Memory B cell (primary cell): ENCODE results near the gene SORCS2.

Experiments used
- ATAC-seq: fragments of 150-1000 bp; cut with Tn5 transposase; 2 replicates; pipeline ENCODE4 v1.10.0; 2021; ENCODE audit warnings: low read depth, mild to moderate bottlenecking, moderate library complexity
- DNase-seq, 2 donors: peaks; one replicate each; pipeline ENCODE4 v3.0.0; 2022; ENCODE audit warnings: low spot score in 2 of 2
- H3K27ac Mint-ChIP-seq: one replicate; pipeline ENCODE4 v1.8.0; 2022; ENCODE audit warnings: mild to moderate bottlenecking, moderate library complexity, mixed read lengths
- H3K27me3 Mint-ChIP-seq: one replicate; pipeline ENCODE4 v1.8.0; 2022; ENCODE audit warnings: mixed read lengths
- H3K36me3 Mint-ChIP-seq: one replicate; pipeline ENCODE4 v1.8.0; 2022; ENCODE audit warnings: mild to moderate bottlenecking, mixed read lengths
- H3K4me1 Mint-ChIP-seq: one replicate; pipeline ENCODE4 v1.8.0; 2022; ENCODE audit warnings: mixed read lengths
- H3K4me3 Mint-ChIP-seq: one replicate; pipeline ENCODE4 v1.8.0; 2022; ENCODE audit warnings: mild to moderate bottlenecking, moderate library complexity, mixed read lengths
- H3K9me3 Mint-ChIP-seq: one replicate; pipeline ENCODE4 v1.8.0; 2022; ENCODE audit warnings: mixed read lengths

The SORCS2 gene

DNA sequence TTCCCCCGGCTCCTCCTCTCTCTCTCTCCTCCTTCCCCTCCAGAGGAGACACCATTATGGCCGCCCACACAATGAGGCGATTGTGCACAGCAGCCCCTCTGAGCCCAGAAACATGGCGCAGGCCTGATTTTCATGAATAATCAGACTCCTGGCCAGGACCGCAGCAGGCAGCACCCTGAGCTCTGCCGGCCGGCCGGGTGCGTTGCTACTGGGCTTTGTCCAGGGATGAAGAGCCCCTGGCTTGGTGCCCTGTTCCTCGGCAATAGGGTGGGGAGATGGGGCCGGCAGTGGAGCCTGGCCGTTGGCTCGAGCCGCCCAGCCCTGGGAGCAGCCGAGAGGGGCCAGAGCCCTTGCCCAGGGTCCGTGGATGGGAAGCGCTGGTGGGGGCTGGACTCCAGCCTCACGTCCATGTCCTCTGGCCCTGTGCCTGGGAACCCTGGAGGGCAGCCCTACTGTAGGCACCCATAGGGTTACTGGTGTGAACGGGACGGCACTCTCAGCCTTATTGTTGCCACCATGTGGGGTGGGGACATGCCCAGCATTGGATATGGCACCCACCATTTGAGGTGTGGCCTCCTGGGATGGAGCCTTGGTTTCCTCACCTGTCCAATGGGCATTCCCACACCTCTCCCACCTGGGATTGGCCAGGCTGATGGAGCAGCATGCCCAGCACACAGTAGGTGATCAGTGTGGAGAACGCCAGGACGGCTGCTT, 103.0 kb downstream of the SORCS2 start:
- H3K27me3 Mint-ChIP-seq = peaks cover 3% of the 10 kb centered on the region
- DNase-seq (no peak), ATAC-seq (no peak)
- H3K27ac Mint-ChIP-seq = no peak overlapping the region
- no peaks in the 10 kb centered on the region for H3K4me1 Mint-ChIP-seq
- H3K9me3 Mint-ChIP-seq = peaks cover 3% of the 10 kb centered on the region
- no peak overlapping the region for H3K4me3 Mint-ChIP-seq
- H3K36me3 Mint-ChIP-seq = no peaks in the 10 kb centered on the region

DNA sequence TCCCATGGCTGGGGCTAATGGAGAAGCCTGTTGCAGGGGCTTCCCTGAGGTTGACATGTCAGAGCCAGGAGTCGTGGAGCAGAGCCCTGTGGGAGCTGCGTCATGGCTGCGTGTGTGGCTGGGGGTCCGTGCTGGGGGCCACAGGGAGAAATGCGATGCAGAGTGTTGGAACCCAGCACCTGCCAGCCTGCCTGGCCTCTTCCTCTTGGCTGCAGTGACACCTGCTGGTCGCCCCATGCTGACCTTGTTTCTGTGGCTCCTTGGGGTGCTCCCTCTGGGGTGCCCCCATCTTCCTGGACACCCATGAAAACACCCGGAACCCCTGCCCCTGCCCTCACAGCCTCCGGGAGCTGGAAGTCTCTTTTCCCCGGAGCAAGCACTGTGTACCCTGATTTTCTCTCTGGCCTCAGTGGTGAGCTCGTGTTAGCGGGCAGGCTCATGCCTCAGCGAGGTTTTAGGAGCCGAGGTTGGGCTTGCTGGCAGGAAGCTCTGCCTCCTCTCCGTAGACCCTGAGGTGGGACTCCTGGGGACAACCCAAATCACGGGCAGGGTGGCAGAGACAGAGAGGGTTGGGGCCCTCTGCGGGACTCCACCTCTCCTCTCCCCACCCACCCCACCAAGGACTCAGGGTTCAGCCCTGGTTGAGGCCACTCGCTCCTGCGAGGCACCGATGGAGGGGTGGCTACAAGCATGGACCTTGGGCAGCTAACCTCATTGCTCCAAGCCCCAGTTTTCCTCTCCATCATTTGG, 103.7 kb downstream of the SORCS2 start:
- H3K4me3 Mint-ChIP-seq = no peak overlapping the region
- DNase-seq = no peak
- H3K36me3 Mint-ChIP-seq = no peaks in the 10 kb centered on the region
- no peak for ATAC-seq
- H3K27ac Mint-ChIP-seq = no peak overlapping the region
- peaks cover 2% of the 10 kb centered on the region for H3K27me3 Mint-ChIP-seq
- peaks cover 3% of the 10 kb centered on the region for H3K9me3 Mint-ChIP-seq
- H3K4me1 Mint-ChIP-seq = no peaks in the 10 kb centered on the region

DNA sequence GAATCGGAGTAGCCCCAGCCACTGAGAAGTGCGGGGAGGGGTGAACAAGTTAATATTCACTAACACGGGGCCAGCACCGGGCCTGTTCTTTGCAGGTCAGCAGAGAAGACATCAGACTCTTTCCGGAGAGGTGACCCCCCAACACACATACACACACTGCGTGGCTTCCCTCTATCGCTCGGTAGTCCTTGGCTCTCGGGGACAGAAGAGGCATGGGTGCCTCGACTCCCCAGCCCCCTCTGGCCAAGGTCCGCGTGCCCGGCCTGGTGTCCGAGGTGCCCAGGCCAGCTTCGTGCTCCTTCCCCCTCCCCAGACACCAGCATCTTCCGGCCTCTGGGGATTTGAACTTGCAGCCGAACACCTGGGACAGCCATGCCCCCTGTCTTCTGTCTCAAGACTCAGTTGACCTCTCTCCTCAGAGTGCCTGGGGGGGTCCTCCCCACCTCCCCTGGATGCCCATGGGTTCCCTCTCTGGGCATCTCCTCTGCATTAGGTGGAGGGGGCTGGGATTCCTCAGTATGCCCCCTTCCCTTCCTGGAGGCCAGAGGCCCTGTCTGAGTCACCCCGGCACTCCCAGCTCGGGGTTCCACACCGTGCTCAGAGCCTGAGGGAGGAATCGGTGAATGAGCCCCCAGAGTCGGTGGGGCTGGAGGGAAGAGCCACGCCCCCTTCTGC, 104.5 kb downstream of the SORCS2 start:
- ATAC-seq (no peak), DNase-seq (no peak)
- Mint-ChIP-seq H3K27me3 (peaks cover 2% of the 10 kb centered on the region), H3K27ac (no peak overlapping the region), H3K4me1 (no peaks in the 10 kb centered on the region), H3K9me3 (peaks cover 3% of the 10 kb centered on the region), H3K36me3 (no peaks in the 10 kb centered on the region), H3K4me3 (no peak overlapping the region)

DNA sequence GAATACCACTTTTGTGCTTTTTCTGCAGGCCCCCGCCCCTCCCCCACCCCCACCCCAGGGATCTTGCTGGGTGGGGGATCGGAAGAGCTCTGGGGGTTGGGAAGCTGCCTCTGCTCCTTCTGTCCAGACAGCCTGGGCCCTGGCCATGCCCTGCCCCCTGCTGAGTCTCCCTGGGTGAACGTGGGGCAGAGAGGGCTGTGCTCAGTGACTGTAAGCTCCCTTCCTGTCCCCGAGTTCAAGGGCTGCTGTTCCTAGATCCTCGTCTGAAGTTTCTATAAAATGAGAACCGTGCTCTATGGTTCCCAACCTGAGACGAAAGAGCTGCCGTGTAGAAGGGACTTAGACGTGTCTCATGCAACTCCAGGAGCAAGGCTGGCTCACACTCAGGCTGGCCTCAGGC, 105.0 kb downstream of the SORCS2 start:
- Mint-ChIP-seq H3K4me3 (no peak overlapping the region), H3K36me3 (no peaks in the 10 kb centered on the region), H3K9me3 (peaks cover 3% of the 10 kb centered on the region), H3K27me3 (peaks cover 2% of the 10 kb centered on the region), H3K27ac (no peak overlapping the region), H3K4me1 (no peaks in the 10 kb centered on the region)
- no peak for ATAC-seq
- no peak for DNase-seq

DNA sequence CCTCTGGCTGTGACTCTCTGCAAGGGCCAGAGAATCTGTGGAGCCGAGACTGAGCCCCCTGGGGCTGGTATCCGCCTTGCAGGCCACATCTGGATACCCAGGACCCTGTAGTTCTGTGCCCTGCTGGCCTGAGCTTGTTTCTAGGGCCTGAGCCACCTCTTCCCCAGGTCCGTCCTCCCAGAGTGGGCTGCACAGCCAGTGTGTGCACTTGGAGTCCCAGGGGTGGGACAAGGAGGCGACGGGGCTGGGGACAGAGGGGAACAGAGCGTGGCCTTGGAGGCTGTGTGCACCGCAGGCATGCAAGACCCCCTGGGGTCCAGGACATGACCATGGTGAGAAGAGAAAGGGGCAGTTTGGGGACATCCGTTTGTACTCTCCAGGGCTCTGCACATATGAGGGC, 105.5 kb downstream of the SORCS2 start:
- Mint-ChIP-seq H3K36me3 (no peaks in the 10 kb centered on the region), H3K9me3 (peaks cover 3% of the 10 kb centered on the region), H3K27me3 (peaks cover 2% of the 10 kb centered on the region), H3K4me3 (no peak overlapping the region), H3K4me1 (no peaks in the 10 kb centered on the region), H3K27ac (no peak overlapping the region)
- ATAC-seq (no peak), DNase-seq (no peak)

DNA sequence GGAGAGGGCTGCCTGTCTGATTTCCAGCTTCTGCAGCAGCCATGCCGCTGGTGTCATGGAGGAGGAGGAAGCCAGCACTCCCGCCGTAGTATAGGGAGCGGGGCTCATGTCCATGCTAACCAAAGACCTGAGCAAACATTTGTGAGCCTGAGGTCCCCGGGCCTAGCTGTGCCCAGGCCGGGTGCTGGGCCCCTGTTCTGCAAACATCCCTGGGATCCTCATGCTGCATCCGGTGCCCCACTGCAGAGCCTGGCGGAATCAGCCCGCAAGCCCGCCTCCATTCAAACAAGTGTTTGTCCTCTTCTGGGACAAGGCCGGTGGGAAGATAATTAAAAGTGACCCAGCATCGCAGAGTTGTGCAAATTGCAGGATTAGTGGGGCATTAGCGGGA, 106.3 kb downstream of the SORCS2 start:
- H3K4me1 Mint-ChIP-seq = no peaks in the 10 kb centered on the region

DNA sequence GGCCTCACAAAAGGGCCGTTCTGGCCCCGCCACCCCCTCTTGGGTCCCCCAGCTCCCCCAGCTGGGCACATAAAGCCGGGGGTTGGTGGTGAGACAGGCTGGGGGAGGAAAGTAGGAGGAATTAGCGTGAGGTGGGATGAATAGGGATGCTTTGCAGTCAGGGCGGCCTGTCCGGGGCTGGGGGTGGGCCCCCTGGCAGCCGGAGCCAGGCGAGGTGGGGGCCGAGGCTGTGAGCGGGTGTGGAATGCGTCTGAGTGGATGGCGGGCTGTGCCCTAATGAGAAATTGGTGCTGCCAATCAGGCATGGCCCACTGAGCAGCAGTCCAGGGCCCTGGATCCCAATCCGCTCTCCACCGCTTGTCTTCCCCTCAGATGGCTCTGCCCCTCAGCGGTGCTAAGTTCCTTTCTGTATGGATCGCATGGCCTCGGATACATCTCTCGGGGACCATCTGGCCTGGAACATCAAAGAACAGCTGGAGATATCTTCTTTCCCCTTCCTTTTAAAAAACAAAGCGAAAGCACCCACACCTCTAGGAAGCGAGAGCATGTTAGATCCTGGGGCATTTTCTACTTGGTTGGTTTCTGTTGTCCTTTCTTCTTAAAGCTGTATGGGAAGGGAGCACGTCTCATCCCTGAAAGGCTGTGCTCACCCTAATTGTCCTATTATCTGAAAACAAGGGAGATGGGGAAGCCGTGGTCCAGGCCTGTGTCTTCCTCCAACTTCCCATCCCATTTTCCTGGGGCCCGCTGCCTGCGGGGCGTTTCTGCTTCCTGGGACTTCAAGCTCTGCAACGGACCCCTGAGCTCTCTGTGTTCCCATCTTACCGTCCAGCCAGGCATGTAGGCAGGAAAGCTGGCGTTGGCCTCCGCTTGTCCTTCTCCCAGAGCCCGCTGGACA, 106.9 kb downstream of the SORCS2 start:
- Mint-ChIP-seq H3K4me1 (no peaks in the 10 kb centered on the region), H3K36me3 (no peaks in the 10 kb centered on the region), H3K9me3 (no peaks in the 10 kb centered on the region), H3K4me3 (no peak overlapping the region), H3K27me3 (peaks cover 2% of the 10 kb centered on the region), H3K27ac (no peak overlapping the region)
- DNase-seq (no peak), ATAC-seq (no peak)

More for the DNA sequence above, 106.3 kb downstream of the SORCS2 start:
- H3K4me3 Mint-ChIP-seq = no peak overlapping the region
- H3K36me3 Mint-ChIP-seq = no peaks in the 10 kb centered on the region
- H3K9me3 Mint-ChIP-seq = no peaks in the 10 kb centered on the region
- DNase-seq (no peak), ATAC-seq (no peak)
- H3K27me3 Mint-ChIP-seq = peaks cover 2% of the 10 kb centered on the region
- H3K27ac Mint-ChIP-seq = no peak overlapping the region

DNA sequence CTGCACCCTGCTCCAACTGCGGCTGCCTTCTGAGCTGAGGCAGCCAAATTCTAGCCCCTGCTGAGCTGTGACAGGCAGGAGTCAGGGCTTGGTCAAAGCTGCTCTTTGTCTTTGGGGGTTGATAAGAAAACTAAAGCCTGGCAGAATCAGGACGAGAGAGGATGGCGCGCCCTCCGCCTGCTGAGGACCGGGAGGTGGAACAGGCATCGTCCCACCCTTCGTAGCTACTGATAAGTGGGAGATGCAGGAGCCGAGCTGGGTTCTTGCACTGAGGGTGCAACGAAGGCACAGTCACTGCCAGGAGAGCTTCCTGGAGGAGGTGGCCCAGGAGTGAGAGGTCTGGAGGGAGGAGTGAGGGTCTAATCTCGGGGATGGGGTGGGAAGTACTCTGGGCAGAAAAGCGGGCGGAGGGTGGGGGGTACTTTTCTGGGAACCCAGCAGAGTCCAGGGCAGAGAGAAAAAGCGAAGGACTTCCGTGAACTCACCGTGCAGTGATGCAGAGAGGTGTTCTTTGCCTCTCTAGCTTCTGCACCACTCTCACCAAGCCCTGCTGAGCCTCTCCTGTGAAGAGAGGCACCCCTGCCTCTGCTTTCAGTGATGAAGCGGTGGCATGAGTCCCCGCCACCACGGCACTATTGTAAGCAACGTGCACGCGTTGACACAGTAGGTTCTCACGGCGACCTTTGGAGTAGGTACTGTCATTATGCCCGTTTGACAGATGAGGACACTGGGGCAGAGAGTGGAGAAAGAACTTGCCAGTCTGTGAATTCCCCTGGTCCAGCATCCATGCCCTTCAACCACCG, 107.8 kb downstream of the SORCS2 start:
- H3K4me3 Mint-ChIP-seq = no peak overlapping the region
- H3K9me3 Mint-ChIP-seq = no peaks in the 10 kb centered on the region
- no peaks in the 10 kb centered on the region for H3K4me1 Mint-ChIP-seq
- no peaks in the 10 kb centered on the region for H3K36me3 Mint-ChIP-seq
- DNase-seq = no peak
- ATAC-seq = no peak
- H3K27me3 Mint-ChIP-seq = peaks cover 2% of the 10 kb centered on the region
- H3K27ac Mint-ChIP-seq = no peak overlapping the region

DNA sequence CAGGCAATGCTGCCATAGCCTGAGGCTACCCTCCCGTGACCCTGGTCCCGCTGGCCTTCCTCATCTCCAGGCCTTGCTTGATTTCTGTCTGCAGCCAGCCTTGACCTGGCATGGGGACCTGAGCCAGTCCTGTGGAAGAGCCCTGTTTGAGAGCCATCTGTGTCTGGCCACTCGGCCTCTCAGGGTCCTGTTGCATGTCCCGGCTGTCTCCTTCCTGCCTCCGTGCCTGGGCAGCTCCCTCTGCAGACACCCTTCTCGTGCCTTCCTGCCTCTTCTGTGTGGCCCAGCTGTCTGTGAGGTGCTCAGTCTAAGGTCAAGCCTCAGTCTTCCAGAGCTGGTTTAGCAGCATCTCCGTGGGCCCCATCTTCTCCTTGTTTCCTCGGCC, 108.4 kb downstream of the SORCS2 start:
- no peaks in the 10 kb centered on the region for H3K36me3 Mint-ChIP-seq
- no peak for ATAC-seq
- H3K4me3 Mint-ChIP-seq = no peak overlapping the region
- no peak overlapping the region for H3K27ac Mint-ChIP-seq
- H3K9me3 Mint-ChIP-seq = no peaks in the 10 kb centered on the region
- peaks cover 2% of the 10 kb centered on the region for H3K27me3 Mint-ChIP-seq
- no peaks in the 10 kb centered on the region for H3K4me1 Mint-ChIP-seq
- DNase-seq = no peak

DNA sequence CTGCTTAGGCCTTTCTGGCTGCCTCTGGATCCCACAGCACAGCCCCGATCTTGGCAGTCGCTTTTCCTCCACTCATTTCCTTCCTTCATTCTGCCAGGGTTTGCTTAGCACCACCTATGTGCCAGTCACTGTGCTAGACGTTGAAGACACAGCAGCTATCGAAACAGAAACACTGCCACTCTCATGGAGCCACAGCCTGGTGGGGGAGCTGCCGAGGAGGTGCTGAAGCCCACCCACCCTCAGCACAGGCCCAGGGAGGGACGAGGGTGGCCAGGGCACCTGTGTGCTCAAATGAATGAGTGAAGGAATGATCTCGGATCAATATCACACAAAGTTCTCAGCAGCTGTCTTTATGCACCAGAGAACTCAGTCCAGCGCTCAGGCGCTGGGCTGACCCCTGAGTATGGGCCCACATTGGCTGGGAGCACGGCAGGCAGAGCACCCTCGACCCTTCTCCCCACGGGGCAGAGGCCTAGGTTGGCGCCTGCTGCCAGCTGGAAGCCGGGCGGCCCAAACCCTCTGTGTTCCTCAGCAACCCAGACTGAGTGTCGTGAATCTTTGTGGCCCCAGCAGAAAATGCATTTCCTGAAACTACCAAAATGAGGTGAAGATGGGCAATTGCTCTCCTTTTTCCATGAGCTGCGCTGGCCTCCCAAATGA, 108.9 kb downstream of the SORCS2 start:
- no peak for DNase-seq
- H3K9me3 Mint-ChIP-seq = no peaks in the 10 kb centered on the region
- H3K27me3 Mint-ChIP-seq = peaks cover 2% of the 10 kb centered on the region
- no peaks in the 10 kb centered on the region for H3K36me3 Mint-ChIP-seq
- no peaks in the 10 kb centered on the region for H3K4me1 Mint-ChIP-seq
- H3K27ac Mint-ChIP-seq = no peak overlapping the region
- ATAC-seq = no peak
- no peak overlapping the region for H3K4me3 Mint-ChIP-seq

DNA sequence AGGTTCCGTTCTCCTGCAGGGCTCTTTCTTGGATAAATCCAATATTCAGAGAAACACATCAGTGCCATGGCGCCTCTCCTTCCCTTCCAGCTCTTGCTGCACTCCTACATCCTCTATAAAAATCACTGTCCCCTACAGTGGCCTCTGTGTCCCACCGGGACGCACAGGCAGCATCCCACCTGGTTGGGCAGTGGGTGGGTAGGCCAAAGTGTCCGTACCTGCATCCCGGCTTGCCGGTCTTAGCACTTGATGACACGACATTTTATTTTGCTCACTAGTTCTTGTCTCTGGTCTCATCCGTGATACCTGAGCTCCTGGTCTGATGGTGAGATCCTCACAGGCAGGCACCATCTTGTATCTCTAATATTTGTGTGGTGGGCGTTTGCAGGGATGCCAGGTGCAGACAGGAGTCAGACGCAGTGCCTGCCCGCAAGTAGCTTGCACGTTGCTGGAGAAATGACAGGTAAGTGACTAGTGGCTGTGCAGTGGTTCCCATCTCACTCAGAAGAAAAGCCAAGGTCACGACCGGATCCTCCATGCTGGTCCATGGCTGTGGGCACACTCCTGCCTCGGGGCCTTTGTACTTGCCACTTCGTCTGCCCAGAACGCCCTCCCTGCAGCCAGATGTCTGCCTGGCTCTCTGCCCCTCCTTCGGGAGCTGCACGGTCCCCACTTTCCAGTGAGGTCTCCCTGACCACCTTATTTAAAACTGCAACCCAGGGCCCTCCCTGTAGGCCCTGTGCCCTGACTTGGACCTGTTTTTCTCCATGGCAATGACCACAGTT, 109.7 kb downstream of the SORCS2 start:
- H3K27me3 Mint-ChIP-seq = peaks cover 3% of the 10 kb centered on the region

DNA sequence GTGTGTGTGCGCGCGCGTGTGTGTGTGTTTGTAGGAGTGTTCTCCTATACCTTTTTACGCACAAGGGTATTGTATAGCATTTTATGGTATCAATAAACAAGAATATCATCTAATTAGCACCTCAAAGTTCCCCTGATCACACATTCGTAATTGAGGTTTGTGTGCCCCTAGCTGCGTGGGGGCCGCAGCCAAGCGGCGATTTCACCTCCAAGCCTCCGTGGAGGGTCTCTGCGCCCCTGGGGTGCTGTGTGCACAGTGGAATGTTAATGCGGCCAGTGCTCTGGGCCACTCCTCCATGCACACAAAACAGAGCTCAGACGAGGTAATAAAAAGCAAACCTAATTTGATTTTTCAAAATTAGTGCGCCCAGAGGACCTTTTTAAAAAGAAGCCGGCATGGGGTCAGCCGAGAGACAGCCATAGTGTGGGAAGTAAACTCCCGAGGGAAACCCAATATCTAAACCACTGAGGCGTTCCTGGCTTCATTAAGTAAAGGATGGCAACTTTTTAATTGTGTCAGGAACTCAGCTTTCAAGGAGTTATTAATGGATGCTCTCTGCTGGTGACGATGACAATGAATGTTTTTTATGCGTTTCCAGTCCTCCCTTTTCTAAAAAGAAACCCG, 110.6 kb downstream of the SORCS2 start:
- ATAC-seq (no peak), DNase-seq (no peak)
- Mint-ChIP-seq H3K4me1 (no peaks in the 10 kb centered on the region), H3K9me3 (peaks cover 2% of the 10 kb centered on the region), H3K36me3 (no peaks in the 10 kb centered on the region), H3K27ac (no peak overlapping the region), H3K27me3 (peaks cover 7% of the 10 kb centered on the region), H3K4me3 (no peak overlapping the region)

More for the DNA sequence above, 109.7 kb downstream of the SORCS2 start:
- DNase-seq = no peak
- ATAC-seq = no peak
- H3K4me3 Mint-ChIP-seq = no peak overlapping the region
- no peaks in the 10 kb centered on the region for H3K4me1 Mint-ChIP-seq
- H3K36me3 Mint-ChIP-seq = no peaks in the 10 kb centered on the region
- H3K9me3 Mint-ChIP-seq = no peaks in the 10 kb centered on the region
- no peak overlapping the region for H3K27ac Mint-ChIP-seq
